Measurements from ENCODE around the gene SYT12. TPM values are rescaled to one million over a fixed set of nuclear protein-coding genes. Genes with fewer than 3 reads are reported as not detected.

The SYT12 gene
- total and polyA plus RNA-seq, 2 of the 4 experiments (the other 2 are of a cell fraction), result 0.54 to 0.74 TPM

DNA sequence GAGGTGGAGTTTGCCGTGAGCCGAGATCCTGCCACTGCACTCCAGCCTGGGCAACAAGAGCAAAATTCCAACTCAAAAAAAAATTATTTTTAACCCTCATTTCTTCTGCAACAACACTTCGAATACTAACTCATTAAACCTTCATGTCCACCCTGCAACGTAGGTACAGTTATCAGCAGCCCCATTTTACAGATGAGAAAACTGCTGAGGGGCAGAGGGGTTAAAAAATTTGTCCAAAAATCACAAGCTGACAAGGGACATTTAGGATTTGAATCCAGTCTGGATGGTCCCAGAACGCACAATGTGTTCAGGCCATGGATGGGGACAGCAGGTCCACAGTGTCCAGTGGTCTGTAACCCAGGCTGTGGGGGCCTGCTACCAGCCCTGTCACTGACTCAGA lies 62.7 kb downstream of the SYT12 start:
- Histone ChIP-seq H4K8ac (ENCODE audit: low read depth in 2 of 2, low read length in 2 of 2) (no peak overlapping the region), H3K56ac (ENCODE audit: extremely low read depth, insufficient read depth, low read length) (no peak overlapping the region), H2AK9ac (replicated peaks; ENCODE audit: low read depth, low read length, poor library complexity) (no peak overlapping the region), H2BK20ac (ENCODE audit: low read depth, low read length) (no peak overlapping the region), H3K23ac (ENCODE audit: low read depth, low read length) (no peak overlapping the region), H3K36me3 (ENCODE audit: control insufficient read depth, insufficient read depth, low read length) (no peaks in the 10 kb centered on the region), H3K9ac (ENCODE audit: low read depth, low read length) (no peak overlapping the region), H3K14ac (replicated peaks; ENCODE audit: low read depth, low read length) (no peak overlapping the region), H2BK5ac (ENCODE audit: low read depth, low read length, poor library complexity, severe bottlenecking) (no peak overlapping the region), H3K4me1 (ENCODE audit: control insufficient read depth, insufficient read depth, low read length) (no peaks in the 10 kb centered on the region; the same call in 1 of the 2 replicates), H4K20me1 (ENCODE audit: insufficient read depth, low read length) (no peaks in the 10 kb centered on the region), H3K4me3 (ENCODE audit: insufficient read depth, low read depth, low read length) (no peak overlapping the region), H3K27me3 (ENCODE audit: control insufficient read depth, insufficient read depth, low read length) (no peaks in the 10 kb centered on the region), H2BK120ac (ENCODE audit: low read depth, low read length) (no peak overlapping the region), H3K9me1 (ENCODE audit: insufficient read depth, low read length) (no peaks in the 10 kb centered on the region), H4K5ac (ENCODE audit: low read depth, low read length) (no peak overlapping the region), H3K4ac (ENCODE audit: low read depth, low read length) (no peak overlapping the region), H3K79me1 (ENCODE audit: low read depth in 1 of 2, low read length in 2 of 2) (no peaks in the 10 kb centered on the region), H3K4me2 (ENCODE audit: low read depth, low read length) (no peak overlapping the region), H2AK5ac (ENCODE audit: low read depth, low read length) (no peak overlapping the region), H3K9me3 (ENCODE audit: control insufficient read depth, insufficient read depth, low read length) (no peaks in the 10 kb centered on the region), H2AFZ (replicated peaks; ENCODE audit: low read length, poor library complexity) (no peak overlapping the region), H3K18ac (ENCODE audit: low read depth, low read length) (no peak overlapping the region), H2BK15ac (ENCODE audit: low read depth, low read length) (no peak overlapping the region), H4K91ac (ENCODE audit: insufficient read depth, low read depth, low read length) (no peak overlapping the region), H3K27ac (ENCODE audit: insufficient read depth, low read length) (no peak overlapping the region)
- intact Hi-C loops (cut with micrococcal nuclease) (no loop called here), in situ Hi-C loops (cut with MboI; ENCODE audit: low sequenced_read_pairs) (loop anchor here (10.0 kb wide), 1 partner anchor 229 kb away; no protein-coding TSS in a partner anchor), dilution Hi-C loops (cut with HindIII; ENCODE audit: low sequenced_read_pairs, unreplicated experiment) (no loop called here)
- DNase-seq (no peak), ATAC-seq (ENCODE audit: low read depth) (no peak)
- CTCF ChIA-PET, result no interaction called here
- POLR2A ChIA-PET (ENCODE audit: unreplicated experiment), result no interaction called here
- TF ChIP-seq MXI1 (IDR thresholded peaks at IDR 0.05; ENCODE audit: borderline replicate concordance, low read depth, low read length) (no peak), RAD21 (IDR thresholded peaks at IDR 0.05; ENCODE audit: low read length) (no peak), NFE2L2 (IDR thresholded peaks at IDR 0.05; ENCODE audit: low read depth, low read length) (no peak), POLR2A (IDR thresholded peaks at IDR 0.05; ENCODE audit: low read depth, low read length) (no peak), BHLHE40 (IDR thresholded peaks at IDR 0.05; ENCODE audit: low read depth, low read length) (no peak), SMC3 (IDR thresholded peaks at IDR 0.05; ENCODE audit: low read depth, low read length) (no peak)
- BruUV-seq (replicated peaks), result no TSS peak
- 85 to 100% methylated on average over 1 to 2 of the region's 5 CpGs for WGBS, 2 experiments (ENCODE audit: extremely low coverage in 2 of 2, insufficient read length in 1 of 2)
